Measurements from ENCODE around the gene LRCOL1.

Gene LRCOL1

DNA sequence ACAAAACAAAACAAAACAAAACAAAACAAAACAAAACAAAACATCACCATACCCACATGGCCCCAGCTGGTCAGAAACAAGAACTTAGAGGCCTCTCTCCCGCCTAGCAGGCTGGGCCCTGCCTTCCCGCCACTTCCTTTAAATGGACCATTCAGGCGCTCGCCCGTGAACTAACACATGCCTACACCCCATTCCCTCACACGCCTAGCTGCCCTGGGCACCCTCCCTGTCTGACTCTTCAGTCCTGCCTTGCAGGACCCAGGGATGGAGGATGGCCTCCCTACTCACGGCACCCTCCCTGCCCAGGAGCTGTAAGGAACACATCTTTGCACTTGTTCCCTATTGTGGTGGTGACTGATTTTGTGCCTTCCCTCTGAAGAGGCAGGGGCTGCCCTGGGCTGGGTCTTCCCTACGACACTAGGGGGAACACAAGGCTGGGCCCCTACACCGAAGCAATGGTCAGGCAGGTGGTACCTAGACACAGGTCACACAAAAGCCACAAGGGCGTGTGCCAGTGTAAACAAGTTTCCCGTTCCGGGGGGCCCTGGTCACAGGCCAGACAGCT lies 29.7 kb upstream of the LRCOL1 start:
- Histone ChIP-seq H3K27me3 (ENCODE audit: control insufficient read depth in 3 of 3, insufficient read depth in 3 of 3, low read depth in 1 of 3, low read length in 3 of 3) (no peaks in the 10 kb centered on the region), H3K36me3 (replicated peaks in 1 of 2; ENCODE audit: control insufficient read depth in 2 of 2, insufficient read depth in 2 of 2, low read length in 2 of 2) (peaks cover 76 to 94% of the 10 kb centered on the region in 2 donors), H3K9me3 (replicated peaks in 1 of 2; ENCODE audit: control insufficient read depth in 2 of 2, insufficient read depth in 1 of 2, low read depth in 1 of 2, low read length in 2 of 2) (peaks cover 0 to 2% of the 10 kb centered on the region in 2 donors), H3K4ac (ENCODE audit: low read length) (no peak overlapping the region), H4K8ac (ENCODE audit: low read depth, low read length) (no peak overlapping the region), H3K4me3 (ENCODE audit: low read length in 2 of 2) (peak overlapping the region in 1 of 2 donors; percentile 10), H2BK12ac (ENCODE audit: low read length) (no peak overlapping the region), H3K4me1 (ENCODE audit: control insufficient read depth in 2 of 2, insufficient read depth in 1 of 2, low read depth in 1 of 2, low read length in 2 of 2) (no peaks in the 10 kb centered on the region), H2BK120ac (ENCODE audit: low read depth, low read length) (no peak overlapping the region), H3K14ac (ENCODE audit: low read length) (no peak overlapping the region), H3K79me1 (ENCODE audit: low read depth, low read length) (peaks cover 8% of the 10 kb centered on the region), H3K27ac (replicated peaks; ENCODE audit: low read length) (no peak overlapping the region), H3K23ac (ENCODE audit: low read depth, low read length, poor library complexity) (no peak overlapping the region), H3K4me2 (ENCODE audit: insufficient read depth, low read length, poor library complexity, severe bottlenecking) (no peak overlapping the region), H2BK15ac (ENCODE audit: low read length) (no peak overlapping the region), H2BK5ac (ENCODE audit: low read length) (no peak overlapping the region), H3K18ac (ENCODE audit: low read length) (peak overlapping the region; percentile 49), H3K9ac (ENCODE audit: low read depth, low read length, poor library complexity) (peak overlapping the region; percentile 67), H2AK5ac (ENCODE audit: low read depth, low read length) (no peak overlapping the region), H4K91ac (ENCODE audit: low read depth, low read length, poor library complexity) (no peak overlapping the region), H2AFZ (ENCODE audit: low read length) (no peak overlapping the region)
- DNase-seq (ENCODE audit: low spot score), result no peak
- no CpG with 5 or more reads among the region's 12 CpGs for WGBS, 2 donors (ENCODE audit: extremely low coverage in 2 of 2, insufficient read length in 2 of 2, insufficient replicate concordance in 1 of 2)

DNA sequence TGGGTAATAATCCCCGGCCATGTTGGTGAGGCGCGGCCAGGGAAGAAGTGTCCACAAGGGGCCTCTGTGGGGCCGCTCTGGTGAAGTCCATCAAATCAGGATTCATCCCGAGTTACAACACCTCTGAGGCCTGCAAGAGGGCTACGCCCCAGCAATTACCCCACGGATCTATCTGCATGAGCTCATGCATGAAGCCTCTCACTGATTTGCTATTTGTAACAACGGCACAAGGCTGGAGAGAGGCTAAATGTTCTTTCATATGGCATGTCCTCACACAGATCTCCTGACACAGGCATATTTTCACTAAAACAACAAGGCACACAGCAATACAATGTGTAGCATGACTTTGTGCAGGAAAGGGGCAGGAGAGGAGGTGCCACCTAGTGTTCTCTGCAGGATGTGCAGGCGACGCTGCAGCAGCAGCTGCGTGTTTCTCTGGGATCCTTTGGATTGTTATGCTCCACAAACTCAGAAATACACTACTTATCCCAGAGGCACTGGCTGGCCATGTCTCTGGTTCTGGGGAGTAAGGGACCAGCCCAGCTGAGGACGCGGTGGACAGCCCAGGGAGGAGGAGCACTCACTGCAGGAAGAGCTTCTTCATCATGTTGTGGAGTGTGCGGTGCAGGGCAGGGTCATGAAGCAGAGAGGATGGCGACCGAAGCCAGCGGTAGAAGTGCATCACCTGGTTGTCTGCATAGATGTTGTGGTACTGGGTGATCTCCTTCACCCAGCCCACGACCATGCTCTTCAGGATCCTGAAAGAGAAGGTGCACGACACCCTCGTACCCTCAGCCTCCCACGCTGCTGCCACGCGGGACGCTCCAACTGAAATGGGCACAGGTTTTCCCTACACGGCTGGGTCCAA lies 28.4 kb upstream of the LRCOL1 start:
- Histone ChIP-seq H3K27ac (replicated peaks; ENCODE audit: low read length) (no peak overlapping the region), H3K4me1 (ENCODE audit: control insufficient read depth in 2 of 2, insufficient read depth in 1 of 2, low read depth in 1 of 2, low read length in 2 of 2) (peaks cover 0 to 3% of the 10 kb centered on the region in 2 donors), H3K4me3 (ENCODE audit: low read length in 2 of 2) (no peak overlapping the region), H3K18ac (ENCODE audit: low read length) (no peak overlapping the region), H2BK120ac (ENCODE audit: low read depth, low read length) (no peak overlapping the region), H2BK5ac (ENCODE audit: low read length) (no peak overlapping the region), H3K27me3 (ENCODE audit: control insufficient read depth in 3 of 3, insufficient read depth in 3 of 3, low read depth in 1 of 3, low read length in 3 of 3) (no peaks in the 10 kb centered on the region), H4K91ac (ENCODE audit: low read depth, low read length, poor library complexity) (no peak overlapping the region), H3K4ac (ENCODE audit: low read length) (no peak overlapping the region), H2BK15ac (ENCODE audit: low read length) (no peak overlapping the region), H2BK12ac (ENCODE audit: low read length) (no peak overlapping the region), H2AK5ac (ENCODE audit: low read depth, low read length) (no peak overlapping the region), H2AFZ (ENCODE audit: low read length) (no peak overlapping the region), H3K23ac (ENCODE audit: low read depth, low read length, poor library complexity) (peak overlapping the region; percentile 26), H3K4me2 (ENCODE audit: insufficient read depth, low read length, poor library complexity, severe bottlenecking) (no peak overlapping the region), H3K14ac (ENCODE audit: low read length) (no peak overlapping the region), H3K36me3 (replicated peaks in 1 of 2; ENCODE audit: control insufficient read depth in 2 of 2, insufficient read depth in 2 of 2, low read length in 2 of 2) (peaks cover 85 to 98% of the 10 kb centered on the region in 2 donors), H3K9ac (ENCODE audit: low read depth, low read length, poor library complexity) (no peak overlapping the region), H3K9me3 (replicated peaks in 1 of 2; ENCODE audit: control insufficient read depth in 2 of 2, insufficient read depth in 1 of 2, low read depth in 1 of 2, low read length in 2 of 2) (peaks cover 0 to 2% of the 10 kb centered on the region in 2 donors), H3K79me1 (ENCODE audit: low read depth, low read length) (peaks cover 8% of the 10 kb centered on the region), H4K8ac (ENCODE audit: low read depth, low read length) (no peak overlapping the region)
- DNase-seq (ENCODE audit: low spot score), result no peak
- no CpG with 5 or more reads among the region's 25 CpGs for WGBS, 2 donors (ENCODE audit: extremely low coverage in 2 of 2, insufficient read length in 2 of 2, insufficient replicate concordance in 1 of 2)

DNA sequence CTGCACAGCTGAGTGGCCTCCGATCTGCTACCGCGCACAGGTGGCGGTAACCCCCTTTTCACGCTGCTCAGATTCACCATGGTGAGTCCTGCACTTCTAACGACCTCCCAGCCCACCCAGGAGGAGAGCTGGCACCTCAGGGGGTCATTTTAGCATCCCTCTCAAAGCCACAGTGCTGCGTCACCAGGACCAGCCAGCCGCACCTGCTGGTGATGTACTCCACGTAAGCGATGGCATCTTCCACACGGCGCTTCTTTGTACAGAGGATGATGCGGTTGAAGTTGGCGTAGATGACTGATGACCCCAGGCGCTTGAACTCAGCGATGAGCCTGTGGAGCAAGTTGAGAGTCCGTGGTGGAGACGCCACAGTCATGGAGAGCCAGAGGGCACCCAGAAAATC lies 27.4 kb upstream of the LRCOL1 start:
- no peak overlapping the region for H3K14ac ChIP-seq (ENCODE audit: low read length)
- H3K4ac ChIP-seq (ENCODE audit: low read length), result no peak overlapping the region
- no peak for DNase-seq (ENCODE audit: low spot score)
- peaks cover 0 to 2% of the 10 kb centered on the region in 2 donors for H3K9me3 ChIP-seq (replicated peaks in 1 of 2; ENCODE audit: control insufficient read depth in 2 of 2, insufficient read depth in 1 of 2, low read depth in 1 of 2, low read length in 2 of 2)
- no peak overlapping the region for H3K4me3 ChIP-seq (ENCODE audit: low read length in 2 of 2)
- no peak overlapping the region for H3K9ac ChIP-seq (ENCODE audit: low read depth, low read length, poor library complexity)
- peaks cover 5% of the 10 kb centered on the region for H3K79me1 ChIP-seq (ENCODE audit: low read depth, low read length)
- H4K8ac ChIP-seq (ENCODE audit: low read depth, low read length), result no peak overlapping the region
- H2AFZ ChIP-seq (ENCODE audit: low read length), result no peak overlapping the region
- no peak overlapping the region for H2AK5ac ChIP-seq (ENCODE audit: low read depth, low read length)
- no peaks in the 10 kb centered on the region for H3K27me3 ChIP-seq (ENCODE audit: control insufficient read depth in 3 of 3, insufficient read depth in 3 of 3, low read depth in 1 of 3, low read length in 3 of 3)
- H3K36me3 ChIP-seq (replicated peaks in 1 of 2; ENCODE audit: control insufficient read depth in 2 of 2, insufficient read depth in 2 of 2, low read length in 2 of 2), result peaks cover 80 to 98% of the 10 kb centered on the region in 2 donors
- H3K4me2 ChIP-seq (ENCODE audit: insufficient read depth, low read length, poor library complexity, severe bottlenecking), result no peak overlapping the region
- WGBS, 2 donors (ENCODE audit: extremely low coverage in 2 of 2, insufficient read length in 2 of 2, insufficient replicate concordance in 1 of 2), result no CpG with 5 or more reads among the region's 18 CpGs
- peaks cover 0 to 3% of the 10 kb centered on the region in 2 donors for H3K4me1 ChIP-seq (ENCODE audit: control insufficient read depth in 2 of 2, insufficient read depth in 1 of 2, low read depth in 1 of 2, low read length in 2 of 2)
- H2BK120ac ChIP-seq (ENCODE audit: low read depth, low read length), result no peak overlapping the region
- H2BK15ac ChIP-seq (ENCODE audit: low read length), result no peak overlapping the region
- H3K27ac ChIP-seq (replicated peaks; ENCODE audit: low read length), result no peak overlapping the region
- no peak overlapping the region for H3K23ac ChIP-seq (ENCODE audit: low read depth, low read length, poor library complexity)
- no peak overlapping the region for H2BK12ac ChIP-seq (ENCODE audit: low read length)
- no peak overlapping the region for H2BK5ac ChIP-seq (ENCODE audit: low read length)
- no peak overlapping the region for H4K91ac ChIP-seq (ENCODE audit: low read depth, low read length, poor library complexity)
- H3K18ac ChIP-seq (ENCODE audit: low read length), result no peak overlapping the region
